Pons (tissue), 1 donor: ENCODE results near the gene SSH2.
"Not testable (repeated sequence)": the region's sequence is repeated elsewhere in the genome, so short reads cannot be mapped to it uniquely, and the experiment has no call there.

Experiments used
- DNase-seq: peaks from one replicate; pipeline ENCODE4 v3.0.0-alpha.2; 2016; ENCODE audit warnings: low spot score

The SSH2 gene

DNA sequence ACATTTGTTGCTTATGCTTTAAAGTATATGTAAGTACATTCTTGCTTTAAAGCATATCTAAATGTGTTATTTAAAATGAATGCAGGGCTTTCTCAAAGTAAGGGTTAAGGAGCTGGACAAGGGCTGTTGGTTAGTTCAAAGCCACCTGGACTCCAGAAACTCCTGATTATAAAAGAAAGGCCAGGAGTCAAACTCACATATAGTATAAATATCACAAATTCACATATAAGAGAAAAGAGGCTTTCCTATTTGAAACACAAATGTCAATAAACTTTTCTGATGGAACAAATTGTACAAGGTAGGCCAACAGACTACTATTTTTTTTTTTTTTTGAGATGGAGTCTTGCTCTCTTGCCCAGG, 222.8 kb downstream of the SSH2 start:
- no peak for DNase-seq

DNA sequence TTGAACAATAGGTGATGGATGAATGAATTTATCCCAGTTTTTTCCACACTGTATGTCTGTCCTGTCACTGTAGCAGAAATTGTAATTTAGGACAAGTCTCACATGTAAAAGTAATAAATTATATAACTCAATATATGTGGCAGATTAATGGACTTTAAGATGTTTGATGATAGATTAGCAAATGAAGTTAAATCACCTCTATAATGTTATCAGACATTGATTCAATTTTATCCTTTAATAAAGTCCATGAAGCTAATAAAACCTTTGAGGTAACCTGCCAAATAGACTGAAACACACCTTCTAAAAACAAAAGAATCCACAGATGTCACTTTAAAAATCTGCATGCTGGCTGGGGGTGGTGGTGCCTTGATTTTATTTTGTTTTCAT, 224.0 kb downstream of the SSH2 start:
- DNase-seq, result no peak

DNA sequence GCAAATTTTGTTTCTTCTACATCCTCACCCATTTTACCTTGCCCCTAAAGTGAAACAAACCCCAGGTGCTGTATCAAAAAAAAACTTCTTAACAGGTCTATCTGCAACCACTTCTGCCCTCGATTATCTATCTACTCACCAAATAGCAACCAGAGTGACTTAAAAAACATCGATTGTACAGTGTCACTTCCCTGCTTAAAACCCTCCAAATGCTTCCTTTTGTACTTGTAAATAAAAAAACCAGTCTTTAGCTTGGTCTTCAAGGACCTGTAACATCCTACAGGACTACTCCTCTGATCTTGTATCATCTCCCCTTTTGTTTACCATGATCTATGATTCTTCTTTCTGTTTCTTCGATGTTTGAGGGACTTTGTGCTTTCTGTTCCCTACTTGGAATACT, 224.6 kb downstream of the SSH2 start:
- no peak for DNase-seq

DNA sequence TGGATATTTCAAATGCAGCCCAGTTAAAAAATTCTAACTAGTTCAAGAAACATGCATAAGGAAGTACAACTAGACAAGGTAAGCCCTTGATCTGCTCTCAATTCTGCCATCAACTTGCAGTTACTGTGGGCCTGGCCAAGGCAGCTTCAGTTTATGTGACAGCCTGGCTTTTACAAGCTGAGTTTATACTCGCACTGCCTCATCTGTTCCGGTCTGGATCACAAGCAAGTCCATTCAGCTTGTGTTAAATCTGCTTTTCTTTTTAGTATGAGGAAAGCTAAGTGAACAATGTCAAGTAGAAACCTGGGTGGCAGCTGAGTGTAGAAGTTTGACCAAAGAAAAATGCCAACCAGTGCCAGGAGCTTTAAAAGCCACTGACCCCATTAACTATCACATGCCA, 230.7 kb downstream of the SSH2 start:
- peak; percentile 83 for DNase-seq

DNA sequence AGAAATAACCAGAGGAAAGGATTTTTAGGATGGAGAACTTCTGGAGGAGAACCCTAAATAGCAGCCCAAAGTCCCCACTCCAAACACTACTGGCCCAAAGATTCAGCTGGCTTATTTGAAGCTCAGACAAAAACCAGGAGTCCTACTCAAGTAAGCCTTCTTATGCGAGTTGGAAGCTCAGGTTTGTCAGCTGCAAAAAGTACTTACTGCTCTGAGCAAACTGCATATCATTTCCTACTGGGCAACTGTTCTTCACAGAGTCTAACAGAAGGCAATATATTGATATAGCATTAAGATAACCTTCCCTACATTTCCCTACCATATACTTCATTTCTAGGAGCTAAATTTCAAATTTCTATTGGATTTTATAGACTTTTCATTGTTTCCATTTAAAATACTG, 231.2 kb downstream of the SSH2 start:
- DNase-seq, result no peak

DNA sequence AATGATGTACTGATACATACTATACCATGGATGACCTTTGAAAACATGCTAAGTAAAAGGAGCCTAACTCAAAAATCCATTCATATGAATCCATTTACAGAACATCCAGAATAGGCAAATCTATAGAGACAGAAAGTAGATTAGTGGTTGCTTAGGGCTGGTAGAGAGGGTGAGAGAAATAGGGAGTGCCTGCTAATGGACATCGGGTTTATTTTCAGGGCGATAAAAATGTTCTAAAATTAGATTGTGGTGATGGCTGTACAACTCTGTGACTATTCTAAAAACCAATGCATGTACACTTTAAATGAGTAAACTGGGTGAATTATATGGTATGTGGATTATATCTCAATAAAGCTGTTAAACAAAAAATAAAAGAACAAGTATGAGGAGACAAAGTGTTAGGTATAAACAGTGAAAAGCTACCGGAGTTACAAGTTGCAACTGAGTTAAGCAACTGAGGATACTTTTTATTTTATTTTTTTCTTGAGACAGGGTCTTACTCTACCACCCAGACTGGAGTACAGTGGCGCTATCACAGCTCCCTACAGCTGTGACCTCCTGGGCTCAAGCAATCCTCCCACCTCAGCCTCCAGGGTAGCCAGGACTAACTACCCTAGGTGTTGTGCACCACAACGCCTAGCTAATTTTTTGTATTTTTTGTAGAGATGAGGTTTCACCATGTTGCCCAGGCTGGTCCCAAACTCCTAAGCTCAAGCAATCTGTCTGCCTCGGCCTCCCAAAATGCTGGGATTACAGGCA, 231.8 kb downstream of the SSH2 start:
- DNase-seq, result no peak

DNA sequence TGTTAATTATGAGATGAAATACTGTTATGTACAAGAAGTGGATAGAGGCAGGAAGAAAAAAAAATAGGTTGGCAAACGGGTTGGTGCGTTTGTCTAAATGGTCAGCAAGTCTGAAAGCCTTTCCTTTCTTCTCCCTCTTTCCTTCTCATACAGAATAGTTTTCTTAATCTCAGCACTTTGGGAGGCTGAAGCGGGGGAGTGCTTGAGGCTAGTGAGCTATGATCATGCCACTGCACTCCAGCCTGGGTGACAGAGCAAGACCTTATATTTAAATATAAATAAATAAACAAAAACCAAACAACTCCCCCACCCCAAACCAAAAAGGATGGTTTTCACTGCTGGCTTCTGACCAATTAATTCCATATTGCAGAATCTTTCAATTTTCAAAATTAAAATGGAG, 232.7 kb downstream of the SSH2 start:
- DNase-seq, result no peak

DNA sequence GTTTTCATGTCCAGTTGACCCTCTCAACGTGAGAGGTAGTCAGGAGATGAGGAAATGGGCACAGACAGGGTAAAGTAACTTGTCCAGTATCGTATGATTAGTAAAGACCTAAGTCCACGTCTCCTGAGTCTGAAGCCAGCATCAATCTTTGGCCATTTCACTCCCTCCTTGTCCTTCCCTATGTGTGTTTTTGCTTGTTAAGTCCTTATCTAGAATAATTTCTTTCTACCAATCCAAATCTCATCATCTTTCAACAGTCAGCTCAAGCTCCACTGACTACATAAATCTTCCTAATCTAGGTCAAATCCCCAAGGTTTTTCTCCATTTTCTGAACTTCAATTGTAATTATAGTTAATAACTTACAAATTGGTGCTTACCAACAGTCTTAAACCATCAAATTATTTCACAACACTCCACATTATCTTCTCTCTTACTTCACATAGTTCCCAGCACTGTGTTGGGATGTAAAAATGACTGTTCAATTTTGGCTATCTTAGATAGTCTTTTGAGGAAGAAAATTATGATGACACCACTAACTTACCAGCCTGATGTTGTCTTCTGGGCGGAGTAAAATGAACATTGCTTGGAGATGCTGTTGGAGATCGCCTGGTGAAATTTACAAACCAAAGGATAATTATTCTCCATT, 235.0 kb downstream of the SSH2 start:
- no peak for DNase-seq

DNA sequence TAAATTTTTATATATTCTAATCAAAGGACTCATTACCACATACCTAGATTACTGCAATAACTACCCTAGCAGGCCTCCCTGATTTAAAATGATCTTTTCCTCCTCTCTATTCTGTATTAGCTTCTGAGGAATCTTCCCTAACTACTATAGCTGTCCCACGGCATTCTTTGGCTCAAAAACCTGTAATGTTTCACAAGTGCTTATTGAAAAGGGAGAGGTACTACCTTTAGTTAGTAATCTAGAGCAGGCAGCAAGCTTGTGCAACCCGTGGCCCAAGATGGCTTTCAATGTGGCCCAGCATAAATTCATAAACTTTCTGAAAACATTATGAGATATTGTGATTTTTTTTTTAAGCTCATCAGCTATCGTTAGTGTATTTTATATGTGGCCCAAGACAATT, 236.3 kb downstream of the SSH2 start:
- no peak for DNase-seq

DNA sequence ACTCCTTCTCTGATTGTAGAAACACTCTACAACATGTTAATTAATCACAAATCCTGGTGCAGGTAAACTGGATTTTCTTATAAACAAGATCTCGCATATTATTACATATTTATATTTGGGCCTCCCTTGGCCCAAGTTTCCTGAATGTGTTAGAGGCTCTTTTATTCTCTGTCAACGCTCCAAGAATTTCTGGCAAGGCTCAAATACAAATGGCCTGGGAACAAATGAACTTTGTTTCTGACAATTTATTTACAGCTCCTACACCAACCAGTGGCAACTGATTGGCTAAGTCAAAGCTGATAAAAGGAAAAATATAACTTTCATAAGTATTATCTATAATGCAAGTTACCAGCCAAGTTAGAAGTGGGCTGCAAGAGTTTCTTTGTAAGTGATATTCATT, 242.4 kb downstream of the SSH2 start:
- DNase-seq, result peak; percentile 96

DNA sequence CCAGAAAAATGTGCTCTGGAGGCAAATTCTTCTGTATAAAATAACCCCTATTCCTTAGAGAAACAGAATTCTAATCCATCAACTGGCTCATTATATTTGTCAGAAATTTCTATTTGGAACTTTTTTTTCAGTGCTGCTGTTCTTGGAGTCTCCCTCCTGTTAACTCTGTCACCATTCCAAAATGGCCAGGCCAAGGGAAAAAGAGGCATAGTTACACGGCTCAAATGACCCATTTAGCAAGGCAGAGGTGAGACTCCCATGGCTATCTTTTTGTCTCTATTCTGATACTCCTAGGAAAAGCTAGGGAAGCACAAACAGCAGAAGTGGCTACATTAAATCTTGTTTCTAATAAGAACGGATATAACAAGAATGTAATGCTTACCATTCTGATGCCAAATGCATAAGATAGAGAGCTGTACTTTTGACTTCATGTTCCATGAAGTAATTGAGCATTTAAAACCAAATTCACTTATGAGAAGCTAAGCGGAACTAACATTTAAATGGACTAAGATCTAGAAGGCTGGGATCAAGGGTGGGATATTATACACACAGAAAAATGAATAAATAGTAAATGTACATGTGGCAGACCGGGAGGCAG, 242.9 kb downstream of the SSH2 start:
- peak; percentile 64 for DNase-seq

DNA sequence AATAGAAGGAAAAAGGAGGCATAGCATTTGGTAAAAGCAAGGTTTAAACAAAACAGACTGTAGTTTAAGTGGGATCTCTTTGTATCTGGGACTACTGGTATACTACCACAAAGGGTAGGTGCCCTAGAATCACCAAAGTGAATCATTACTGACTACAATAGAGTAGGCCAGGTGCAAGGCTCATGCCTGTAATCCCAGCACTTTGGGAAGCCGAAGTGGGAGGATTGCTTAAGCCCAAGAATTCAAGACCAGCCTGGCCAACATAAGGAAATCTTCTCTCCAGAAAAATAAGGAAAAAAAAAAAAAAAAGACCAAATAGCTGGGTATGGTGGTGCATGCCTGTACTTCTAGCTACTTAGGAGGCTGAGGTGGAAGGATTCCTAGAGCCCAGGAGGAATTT, 246.5 kb downstream of the SSH2 start:
- no peak for DNase-seq

DNA sequence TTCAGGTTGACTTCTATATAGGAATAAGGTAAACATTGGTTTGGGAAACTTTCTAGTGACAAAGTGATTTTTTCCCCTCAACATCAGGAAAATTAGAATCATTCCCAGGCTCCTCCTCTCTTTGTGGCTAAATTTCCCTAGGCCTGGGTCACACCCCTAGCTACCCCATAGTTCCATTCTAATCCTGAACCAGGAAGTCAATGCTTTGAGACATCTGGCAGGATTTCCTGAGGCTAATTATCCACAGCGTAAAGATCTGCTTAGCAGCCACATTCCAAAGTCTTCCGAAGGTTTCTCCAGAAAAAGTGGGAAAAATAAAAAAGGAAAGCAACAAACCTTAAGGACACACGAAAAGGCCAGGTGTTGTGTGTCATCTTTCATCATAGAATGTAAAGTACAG, 247.0 kb downstream of the SSH2 start:
- DNase-seq, result no peak

DNA sequence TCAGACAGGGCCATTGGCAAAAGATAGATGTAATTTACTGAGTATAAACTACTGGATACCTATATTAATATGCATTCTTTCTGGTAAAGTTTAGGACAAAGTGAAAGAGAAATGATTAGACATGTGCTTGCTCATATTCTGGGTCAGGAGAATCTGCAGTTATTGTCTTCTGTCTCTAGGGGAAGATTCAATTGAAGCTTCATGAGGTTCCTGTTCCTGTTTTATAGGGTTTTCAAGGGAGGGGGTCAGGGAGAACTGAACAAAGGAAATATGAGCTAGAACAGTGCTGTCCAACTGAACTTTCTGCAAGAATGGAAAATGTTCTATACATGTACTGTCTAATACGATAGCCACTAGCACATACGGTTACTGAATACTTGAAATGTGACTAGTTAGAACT, 248.0 kb downstream of the SSH2 start:
- peak; percentile 75 for DNase-seq

DNA sequence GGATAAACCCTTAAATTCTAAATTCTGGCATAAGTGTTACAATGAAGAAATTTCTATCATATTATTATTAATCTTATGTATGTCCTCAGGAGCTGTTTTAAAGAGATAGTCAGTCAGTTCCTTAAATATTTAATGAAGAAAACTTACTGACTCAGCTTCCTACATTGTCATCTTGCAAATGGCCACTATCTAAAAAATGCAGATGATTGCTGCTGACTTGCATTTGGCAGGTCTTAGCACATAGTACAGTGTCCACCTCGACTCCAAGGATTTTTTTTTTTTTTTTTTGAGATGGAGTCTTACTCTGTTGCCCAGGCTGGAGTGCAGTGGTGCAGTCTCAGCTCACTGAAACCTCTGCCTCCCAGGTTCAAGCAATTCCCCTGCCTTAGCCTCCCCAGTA, 252.2 kb downstream of the SSH2 start:
- DNase-seq, result no peak

DNA sequence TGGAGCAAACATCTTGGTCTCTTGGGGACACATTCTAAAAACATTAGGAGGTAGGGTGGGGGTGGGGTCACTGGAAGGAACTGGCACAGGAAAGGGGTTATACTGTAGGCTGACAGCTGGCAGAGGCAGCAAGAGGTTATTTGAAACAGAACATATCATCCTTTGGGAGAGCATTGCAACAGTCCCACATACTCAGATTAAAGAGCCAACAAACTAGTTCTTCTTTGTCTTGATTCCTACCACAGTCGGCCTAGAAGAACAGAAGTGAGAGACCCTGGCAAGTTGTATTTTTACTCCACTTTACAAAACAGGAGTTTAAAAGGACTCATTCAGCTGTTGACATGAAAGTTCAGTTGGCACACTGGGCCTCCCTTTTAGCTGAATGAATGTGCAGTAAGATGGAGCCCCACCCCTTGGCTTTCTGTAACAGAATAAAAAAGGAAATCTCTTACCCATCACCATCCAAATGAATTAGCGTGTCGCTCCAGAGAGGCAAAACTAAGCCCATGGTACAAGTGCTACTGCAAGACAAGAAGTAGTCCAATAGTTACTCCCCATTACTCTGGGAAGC, 252.7 kb downstream of the SSH2 start:
- peak; percentile 63 for DNase-seq

DNA sequence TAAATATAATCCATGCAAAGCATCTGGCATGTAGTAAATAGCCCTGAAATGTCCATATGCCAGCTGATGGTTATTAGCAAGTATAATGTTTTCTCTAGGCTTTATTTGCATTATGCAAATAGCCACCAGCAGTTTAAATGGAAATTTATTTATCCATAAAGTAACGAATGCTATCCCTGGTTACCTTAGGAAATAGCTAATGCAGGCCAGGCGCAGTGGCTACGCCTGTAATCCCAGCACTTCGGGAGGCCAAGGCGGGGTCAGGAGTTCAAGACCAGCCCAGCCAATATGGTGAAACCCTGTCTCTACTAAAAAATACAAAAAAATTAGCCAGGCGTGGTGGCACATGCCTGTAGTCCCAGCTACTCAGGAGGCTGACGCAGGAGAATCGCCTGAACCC, 254.1 kb downstream of the SSH2 start:
- DNase-seq, result not testable (repeated sequence)

DNA sequence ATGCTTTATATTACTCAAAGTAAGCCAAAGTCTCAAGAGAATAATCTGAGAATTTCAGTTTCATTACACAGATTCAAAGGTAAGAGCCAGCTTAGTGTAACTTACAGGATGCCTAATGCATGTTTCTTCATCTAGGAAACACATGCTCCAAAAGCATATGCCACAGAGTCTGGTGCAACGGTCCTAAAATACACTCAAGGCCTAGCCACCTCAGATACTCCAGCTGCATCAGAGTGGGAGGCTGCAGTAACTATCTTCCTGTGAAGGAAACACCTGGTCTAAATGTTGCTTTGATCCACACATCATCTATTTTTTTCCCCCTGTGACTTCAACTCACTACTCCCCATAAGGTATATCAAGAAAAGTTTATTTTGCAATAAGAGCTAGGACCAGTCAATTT, 255.7 kb downstream of the SSH2 start:
- no peak for DNase-seq

DNA sequence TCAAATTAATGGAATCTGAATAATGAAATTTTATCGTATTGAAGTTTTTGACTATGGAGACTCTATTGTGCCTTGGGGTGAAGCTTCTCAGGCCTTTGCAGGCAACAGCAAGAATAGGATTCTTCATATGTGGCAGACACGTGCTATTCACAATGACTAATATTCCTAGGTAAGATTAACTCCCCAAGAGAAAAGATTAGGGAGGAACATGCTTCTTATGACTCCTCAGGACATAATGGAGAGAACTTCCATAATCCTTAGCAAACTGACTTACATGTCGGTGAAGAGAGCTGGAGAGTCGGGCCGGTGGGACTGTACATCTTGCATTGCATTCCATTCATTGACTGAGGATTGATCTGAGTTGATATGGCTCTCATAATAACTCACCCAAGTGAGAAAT, 258.4 kb downstream of the SSH2 start:
- DNase-seq, result no peak

DNA sequence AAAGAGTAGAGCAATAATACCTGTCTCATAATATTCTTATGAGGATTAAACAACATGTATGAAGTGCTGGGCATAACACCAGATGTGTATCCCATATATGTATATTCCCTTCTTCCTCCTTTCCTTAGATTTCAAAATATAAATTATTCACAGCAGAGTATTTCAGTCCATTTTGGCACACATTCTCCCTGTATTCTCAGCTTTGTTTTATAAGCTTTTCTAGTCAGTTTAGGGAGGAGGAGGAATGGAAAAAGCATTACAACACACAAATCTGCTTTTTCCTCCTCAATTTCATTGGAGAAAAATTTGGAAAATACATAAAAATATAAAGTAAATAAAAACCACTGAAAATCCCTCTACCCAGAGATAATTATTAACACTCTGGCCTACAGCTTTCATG, 260.8 kb downstream of the SSH2 start:
- DNase-seq, result no peak

DNA sequence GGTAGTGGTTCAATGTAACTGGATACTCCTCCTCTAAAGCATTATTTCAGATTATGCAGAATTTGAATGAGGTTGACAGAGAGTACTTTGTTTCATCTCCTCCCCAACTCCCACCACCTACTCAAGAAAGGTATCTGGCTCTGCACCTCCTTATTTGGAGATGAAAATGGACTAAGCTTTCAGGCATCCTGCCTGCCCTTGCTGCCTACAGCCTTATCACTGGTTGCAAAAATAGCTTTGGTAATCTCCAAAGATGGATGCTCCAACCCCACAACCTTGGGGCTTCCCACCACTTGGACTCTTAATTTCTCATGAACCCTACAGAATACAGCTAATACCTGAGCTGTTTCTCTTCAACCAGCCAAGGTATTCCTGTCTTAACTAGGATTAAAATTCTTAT, 262.1 kb downstream of the SSH2 start:
- no peak for DNase-seq

DNA sequence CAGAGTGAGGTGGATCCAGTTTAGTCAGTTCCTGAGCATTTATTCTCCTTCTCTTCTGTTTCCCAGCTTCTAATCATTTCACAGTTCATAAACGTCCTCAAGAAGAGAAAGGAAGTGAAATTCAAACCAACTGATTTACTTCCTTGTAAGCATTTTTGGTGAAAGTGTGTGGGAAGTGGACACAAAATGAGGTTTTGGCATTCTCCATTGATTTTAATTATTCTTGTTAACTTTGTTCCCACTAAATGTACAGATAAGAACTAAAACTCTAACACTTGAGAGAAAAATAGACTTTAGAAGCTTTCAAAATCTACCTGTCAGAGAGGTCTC, 264.6 kb downstream of the SSH2 start:
- peak; percentile 37 for DNase-seq

DNA sequence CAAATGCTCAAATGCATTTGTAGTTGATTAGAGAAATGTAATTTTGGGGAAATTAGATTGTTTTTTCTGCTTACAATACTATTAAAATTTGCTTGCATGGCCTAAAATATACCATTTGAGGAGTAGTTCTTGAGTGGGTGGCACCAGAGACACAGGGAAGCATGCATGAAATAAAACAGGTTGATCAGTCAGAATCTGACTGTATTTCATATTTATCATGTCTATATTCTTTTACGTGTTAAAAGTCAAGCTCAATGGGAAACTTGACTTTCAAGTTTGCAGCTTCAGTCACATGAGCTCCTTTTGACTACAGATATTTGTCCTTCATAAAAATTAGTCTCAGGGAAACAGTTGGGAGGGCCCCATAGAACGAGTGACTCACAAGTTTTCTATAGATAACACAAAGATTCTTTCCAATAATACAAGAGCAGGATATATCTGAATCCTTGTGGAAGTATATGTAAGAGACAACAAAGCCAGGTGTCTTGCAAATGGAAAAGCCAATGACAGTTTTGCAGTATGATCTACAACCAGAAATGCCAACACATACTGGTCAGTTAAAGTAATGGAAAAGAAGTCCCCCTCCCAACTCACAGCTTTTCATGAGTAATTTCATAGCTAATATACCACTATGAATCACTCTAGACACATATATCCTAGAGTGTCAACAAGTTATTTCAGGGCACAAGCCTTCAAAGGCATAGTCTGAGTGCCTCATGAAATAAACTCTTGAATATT, 265.1 kb downstream of the SSH2 start:
- DNase-seq, result no peak
